ENCODE measurements around the gene SNX9.
"Not testable (repeated sequence)": the region's sequence is repeated elsewhere in the genome, so short reads cannot be mapped to it uniquely, and the experiment has no call there.

Gene SNX9

DNA sequence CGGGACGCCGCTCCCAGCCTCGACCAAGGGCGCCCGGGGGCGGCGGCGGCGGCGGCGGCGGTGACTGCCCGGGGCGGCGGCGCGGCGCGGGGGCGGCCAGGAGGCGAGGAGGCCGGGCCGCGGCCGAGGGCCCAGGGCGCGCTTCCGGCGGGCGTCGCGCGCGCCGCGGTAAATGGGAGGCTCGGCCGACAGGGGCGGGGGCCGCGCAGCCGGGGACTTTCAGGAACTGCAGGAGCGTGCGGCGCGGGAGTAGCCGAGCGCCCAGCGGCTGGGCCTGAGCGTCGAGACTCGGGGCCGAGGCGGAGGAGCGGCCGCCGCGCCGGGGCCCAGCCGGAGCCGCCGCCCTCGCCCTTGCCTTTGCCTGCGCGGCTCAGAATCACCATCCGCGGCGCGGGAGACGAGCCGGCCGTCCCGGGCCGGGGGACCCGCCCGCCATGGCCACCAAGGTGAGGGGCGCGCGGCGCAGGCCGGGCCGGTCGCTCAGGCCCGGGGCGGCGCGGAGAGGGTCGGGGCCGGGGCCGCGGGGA lies at the start of gene SNX9:
Gene SNX9 (plus strand): TSS at position 246 of the 527 bp plus-strand sequence. CDS start 189 bp downstream, at position 435.
- DNase-seq = no peak

DNA sequence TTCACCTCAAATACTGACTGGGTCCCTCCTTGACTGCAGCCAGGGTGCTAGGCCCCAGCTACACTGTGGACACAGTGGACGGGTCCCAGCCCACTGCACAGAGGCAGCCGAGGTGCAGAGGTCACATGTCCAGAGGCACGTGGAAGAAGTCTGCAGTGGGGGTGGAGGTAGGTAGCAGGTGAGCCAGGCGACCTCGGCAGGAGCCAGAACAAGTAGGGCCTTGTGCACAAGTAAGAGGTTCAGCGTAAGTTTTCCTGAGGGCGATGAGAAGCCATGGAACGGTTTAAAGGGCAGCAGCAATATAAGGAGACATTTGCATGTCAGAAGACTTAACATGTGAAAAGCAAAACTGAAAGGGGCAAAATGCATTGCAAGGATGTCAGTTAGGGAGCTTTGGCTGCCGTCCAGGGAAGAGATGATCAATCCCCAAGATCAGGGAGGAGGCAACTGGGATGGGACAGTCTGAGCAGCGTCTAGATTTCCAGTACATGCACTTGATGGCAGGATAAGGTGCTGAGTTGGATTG lies 49.7 kb upstream of the SNX9 start:
- no peak for DNase-seq

DNA sequence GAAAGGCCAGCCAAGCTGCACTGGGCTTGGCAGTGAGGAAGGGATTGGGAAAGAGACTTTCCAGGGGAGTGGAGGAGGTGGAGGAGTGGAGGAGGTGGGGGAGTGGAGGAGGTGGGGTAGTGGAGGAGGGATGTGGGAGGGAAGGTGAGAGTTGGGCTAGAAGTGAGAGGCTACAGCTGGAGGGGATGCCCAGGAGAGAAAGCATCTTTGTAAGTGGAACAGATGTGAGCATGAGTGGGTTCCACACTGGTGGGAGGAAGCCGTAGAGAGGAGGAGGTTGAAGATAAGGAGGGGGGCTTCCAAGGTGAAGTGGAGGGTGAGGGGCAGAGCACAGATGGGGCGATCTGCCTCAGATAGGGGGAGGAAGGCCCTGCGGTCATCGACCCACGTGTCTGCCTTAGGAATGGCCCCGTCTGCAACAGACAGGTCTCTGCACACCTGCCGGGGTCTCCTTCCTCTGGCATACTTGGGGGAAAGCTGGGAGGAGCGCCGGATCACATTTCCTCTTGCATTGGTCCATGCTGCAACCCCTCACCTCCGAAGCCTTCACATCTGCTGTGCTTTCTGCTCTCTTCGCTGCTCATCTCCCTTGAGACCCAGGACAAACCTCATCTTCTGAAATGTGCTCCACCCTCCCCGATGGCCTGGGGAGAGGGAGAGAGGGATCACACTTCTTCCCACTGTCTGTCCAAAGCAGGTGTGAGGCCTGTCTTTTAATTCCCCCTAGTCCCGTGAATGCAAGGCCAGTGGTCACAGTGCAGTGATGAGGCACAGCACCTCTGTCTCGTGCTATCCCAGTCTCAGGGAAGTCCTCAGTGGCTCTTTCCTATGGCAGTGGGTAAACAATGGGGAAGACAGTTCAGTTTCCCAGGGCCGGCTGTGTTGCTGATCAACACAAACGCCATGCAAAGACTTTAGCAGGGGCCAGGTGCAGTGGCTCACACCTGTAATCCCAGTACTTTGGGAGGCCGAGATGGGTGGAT lies 48.6 kb upstream of the SNX9 start:
- DNase-seq = no peak

DNA sequence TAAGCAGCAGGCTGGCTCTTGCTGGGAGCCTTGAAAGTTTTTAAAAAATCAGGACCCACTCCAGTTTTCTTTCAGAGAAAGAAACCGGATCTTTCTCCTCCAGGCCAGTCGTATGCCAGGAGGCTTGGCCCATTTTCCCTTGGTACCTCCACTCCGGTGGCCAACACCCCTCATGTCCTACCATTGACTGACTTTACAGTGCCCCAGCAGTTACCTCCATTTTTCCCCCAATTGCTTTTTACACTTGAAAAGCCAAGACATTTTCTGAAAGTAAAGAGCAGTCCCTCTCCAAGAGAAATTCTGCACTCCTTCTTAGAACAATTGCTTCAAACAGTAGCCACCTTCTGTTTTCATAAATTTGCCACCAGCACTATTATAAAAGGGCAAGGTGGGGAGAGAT lies 47.7 kb upstream of the SNX9 start:
- DNase-seq = no peak

DNA sequence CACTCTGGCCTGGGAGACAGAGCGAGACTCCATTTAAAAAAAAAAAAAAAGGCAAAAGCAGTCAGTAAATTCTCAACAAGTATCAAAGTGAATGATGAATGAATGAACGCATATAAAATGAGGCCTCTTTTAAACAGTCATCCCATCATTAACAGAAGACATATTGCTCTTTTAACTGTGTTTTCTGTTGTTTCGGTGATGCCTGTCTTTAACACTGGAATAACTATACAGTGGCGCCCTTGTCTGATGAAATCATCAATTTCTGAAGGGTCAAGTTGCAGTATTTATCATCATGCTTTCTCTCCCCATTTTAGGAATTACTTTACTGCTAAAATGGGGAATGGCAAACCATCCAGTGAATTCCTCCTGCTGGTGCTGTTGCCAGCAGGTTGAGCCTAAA lies 45.7 kb upstream of the SNX9 start:
- DNase-seq = no peak

DNA sequence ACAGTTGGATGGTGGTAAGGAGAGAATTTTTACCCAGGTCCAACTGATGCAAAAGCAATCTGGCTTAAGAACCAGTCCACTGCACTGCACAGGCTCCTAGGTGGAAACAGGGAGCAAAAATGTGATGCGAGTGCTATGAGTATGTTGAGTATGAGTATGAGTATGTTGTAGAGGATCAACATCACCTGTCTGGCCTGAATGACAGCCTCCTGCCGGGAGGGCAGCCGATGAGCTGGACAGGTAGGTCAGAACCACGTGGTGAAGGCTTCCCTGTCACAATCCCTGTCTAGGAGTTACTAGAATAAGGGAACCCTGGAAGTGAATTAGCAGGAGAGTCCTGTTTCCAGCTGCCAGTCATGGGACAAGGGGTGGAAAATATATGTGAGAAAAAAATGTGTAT lies 44.3 kb upstream of the SNX9 start:
- no peak for DNase-seq

DNA sequence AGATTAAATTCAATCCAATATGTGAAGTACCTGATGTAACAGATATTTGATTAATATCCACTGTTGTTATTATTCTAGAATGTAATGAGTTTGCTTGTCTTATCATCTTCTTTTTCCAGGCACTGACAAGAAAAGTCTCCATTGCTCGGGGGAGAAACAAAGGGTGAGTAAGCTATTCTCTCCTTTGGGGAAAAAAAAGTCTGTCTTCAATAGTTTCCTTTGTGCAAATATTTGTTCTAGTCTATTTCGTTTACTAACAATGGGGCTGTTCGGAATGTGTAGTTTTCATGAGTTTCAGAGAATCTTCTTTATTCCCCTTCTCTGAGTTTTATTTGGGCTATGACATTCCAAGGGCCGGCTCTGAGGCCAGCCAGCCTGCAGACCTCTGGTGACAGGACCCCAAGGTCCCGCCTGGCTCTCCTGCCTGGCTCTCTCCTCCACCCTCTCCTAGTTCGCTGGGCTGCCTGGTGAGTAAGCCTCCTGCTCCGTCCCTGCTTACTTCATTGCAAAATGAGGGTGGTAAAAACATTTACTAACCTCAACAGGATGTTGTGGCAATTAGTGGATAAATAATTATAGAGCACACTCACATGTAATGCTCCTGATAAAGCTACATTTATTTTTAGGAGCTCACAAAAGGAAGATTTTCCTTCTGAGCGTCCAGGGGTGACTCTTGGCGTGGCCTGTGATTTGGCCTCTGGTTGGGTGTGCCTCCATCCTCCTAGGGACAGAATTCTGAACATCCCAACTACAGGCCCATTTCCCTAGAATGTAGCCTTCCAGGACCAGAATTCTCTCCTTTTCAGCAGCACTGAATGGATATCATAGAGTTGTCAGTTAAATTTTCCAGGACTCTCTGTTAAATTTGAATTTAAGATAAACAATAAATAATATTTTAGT lies 43.1 kb upstream of the SNX9 start:
- no peak for DNase-seq

DNA sequence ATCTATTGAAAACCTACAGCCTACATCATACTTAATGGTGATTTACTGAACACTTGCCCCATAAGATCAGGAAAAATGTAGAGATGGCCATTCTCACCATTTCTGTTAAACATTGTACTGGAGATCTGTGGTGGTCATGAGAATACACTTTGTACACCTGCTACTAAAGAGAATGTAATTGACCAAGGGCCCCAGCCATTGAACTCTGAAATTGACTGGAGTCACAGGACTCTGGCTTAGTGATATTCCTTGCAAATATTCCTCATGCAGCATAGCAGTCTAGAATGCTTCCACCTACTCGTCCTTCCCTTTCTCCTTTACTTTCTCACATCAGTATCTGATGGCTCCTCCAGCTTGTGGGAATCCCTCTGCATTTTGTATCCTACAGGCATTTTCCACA lies 37.4 kb upstream of the SNX9 start:
- DNase-seq = no peak

DNA sequence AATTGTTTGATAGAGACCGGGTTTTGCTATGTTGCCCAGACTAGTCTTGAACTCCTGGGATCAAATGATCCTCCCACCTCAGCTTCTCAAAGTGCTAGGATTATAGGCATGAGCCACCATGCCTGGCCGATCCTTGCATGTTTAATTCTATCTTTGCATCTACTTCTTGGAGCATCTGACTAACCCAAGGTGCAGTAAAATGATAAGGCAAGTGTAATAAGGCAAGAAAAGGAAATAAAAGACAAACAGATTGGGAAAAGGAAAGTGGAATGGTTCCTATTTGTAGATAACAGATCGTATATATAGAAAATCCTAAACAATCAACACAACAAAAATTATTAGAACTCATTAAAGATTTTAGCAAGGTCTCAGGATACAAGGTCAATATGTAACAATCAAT lies 36.8 kb upstream of the SNX9 start:
- DNase-seq = no peak

DNA sequence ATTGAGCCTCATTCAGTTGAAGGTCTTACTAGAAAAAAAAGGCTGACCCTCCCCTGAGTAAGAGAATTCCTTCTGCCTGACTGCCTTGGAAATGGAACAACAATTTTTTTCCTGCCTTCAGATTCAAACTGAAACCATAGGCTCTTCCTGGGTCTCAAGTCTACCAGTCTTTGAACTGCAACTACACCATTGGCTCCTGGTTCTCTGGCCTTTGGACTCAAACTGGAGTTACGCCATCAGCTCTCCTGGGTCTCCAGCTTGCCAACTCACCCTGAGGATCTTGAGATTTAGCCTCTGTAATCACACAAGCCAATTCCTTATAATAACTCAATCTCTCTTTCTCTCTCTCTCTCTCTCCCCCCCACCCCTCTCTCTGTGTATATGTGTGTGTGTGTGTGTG lies 36.0 kb upstream of the SNX9 start:
- DNase-seq = no peak

DNA sequence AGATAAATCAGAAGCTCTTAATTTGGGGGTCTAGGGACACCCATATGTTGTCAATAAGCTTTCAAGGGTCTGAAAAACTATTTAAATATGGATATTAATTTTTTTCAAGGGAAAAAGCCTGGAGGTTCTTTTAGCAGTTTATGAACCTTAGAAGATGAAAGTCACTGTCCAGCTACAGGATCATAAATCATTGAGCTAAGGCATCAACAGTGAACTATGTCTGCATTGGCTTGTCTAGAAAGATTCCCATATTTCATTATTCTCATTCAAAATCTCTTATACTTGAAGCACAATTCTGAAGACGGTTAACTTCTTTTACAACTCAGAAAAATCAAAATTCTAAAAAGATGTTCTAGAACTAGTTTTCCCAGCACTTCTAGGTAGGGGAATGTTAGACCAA lies 34.9 kb upstream of the SNX9 start:
- DNase-seq = no peak

DNA sequence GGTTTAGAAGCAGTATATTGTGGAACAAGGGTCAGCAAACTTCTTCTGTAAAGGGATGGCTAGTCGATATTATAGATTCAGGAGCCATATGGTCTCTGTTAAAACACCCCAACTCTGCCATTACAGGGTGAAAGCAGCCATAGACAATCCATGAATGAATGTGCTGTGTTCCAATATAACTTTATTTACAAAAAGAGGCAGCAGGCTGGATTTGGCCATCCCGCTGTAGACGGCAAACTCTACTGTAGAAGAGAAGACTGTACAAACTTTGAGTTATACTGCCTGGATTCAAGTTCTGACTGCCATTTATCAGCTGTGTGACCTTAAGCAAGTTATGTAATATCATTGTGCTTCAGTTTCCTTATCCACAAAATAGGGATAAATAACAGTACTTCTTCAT lies 33.7 kb upstream of the SNX9 start:
- no peak for DNase-seq

DNA sequence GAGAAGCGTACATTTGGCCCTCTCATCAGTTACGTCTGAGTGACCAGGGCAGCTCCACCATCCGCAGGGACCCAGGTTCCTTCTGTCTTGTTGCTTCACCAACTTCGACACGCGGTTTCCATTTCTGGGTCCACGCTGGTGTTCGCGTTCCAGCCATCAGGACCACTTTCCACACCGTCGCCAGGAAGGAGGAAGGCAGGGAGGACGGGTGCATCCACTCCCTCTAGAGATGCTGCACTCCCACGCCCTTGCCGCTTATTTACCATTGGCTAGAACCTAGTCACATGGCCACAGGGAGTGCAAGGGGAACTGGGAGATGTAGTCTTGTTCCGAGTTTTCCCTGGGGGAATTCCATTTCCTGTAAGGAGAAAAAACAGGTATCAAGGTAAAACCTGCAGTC lies 33.2 kb upstream of the SNX9 start:
- no peak for DNase-seq

DNA sequence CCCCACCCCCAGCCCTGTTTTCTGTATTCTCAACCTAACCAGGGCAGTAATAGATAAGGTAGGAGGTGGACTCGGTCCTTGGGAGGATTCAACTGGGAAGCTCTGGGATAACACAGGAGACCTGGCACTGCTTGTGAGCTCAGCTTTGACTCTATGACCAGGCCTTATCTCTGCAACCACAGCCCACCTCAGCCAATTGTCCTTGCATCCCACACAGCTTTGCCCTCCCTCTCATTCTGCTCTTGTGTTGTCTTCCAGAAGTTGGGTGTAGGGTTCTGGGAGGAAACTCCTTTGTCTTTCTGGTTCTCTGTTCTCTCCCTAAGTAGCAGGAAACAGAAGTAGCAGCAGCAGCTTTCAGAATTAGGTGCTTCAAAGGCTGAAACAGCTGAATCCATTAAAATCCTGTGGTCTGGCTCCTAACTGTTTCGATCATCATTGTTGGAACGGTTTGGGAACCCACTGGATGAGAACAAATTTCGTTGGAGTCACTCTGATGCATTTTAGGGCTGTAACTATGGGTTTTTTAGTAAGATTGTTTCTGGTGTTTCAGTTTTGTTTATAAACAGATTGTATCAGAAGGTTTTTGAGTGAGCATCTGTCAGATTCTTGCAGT lies 32.4 kb upstream of the SNX9 start:
- no peak for DNase-seq

DNA sequence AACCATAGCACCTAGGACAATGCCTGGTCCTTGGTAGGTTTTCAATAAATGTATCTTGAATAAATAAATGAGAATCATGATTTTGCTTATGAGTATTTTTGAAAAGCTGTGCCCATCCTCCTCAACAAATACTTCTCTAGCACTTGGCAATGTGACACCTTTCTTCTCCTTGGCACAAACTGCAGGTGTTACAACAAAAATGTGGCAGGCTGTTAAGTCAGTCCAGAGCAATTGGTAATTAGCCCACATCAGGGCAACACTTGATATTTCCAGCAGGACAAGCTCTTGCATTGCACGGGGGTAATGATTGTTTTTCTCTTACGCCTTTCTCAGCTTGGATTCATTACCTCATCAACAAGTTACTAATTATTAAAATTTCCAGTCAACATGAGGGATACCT lies 31.6 kb upstream of the SNX9 start:
- DNase-seq = no peak

DNA sequence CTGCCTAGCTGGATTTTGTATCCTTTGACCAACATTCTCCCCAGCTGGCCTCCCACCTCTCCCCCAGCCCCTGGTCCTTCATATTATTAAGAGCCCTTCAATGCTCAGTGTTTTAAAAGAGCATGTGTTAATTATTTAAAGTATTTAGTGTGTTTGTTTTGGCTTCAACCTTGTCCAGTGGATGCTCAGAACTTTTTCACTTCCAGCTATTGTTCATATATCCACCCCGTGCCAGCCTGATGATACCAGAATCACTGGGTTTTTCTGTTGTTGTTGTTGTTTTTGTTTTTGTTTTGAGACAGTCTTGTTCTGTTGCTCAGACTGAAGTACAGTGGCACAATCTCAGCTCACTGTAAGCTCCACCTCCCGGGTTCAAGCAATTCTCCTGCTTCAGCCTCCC lies 30.4 kb upstream of the SNX9 start:
- no peak for DNase-seq

DNA sequence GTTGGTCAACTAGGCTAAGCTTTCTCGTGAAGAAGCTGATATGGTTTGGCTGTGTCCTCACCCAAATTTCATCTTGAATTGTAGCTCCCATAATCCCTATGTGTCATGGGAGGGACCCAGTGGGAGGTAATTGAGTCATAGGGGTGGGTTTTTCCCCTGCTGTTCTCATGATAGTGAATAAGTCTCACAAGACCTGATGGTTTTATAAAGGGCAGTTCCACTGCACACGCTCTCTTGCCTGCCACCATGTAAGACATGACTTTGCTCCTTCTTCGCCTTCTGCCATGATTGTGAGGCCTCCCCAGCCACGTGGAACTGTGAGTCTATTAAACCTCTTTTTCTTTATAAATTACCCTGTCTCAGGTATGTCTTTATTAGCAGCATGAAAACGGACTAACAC lies 29.0 kb upstream of the SNX9 start:
- not testable (repeated sequence) for DNase-seq

DNA sequence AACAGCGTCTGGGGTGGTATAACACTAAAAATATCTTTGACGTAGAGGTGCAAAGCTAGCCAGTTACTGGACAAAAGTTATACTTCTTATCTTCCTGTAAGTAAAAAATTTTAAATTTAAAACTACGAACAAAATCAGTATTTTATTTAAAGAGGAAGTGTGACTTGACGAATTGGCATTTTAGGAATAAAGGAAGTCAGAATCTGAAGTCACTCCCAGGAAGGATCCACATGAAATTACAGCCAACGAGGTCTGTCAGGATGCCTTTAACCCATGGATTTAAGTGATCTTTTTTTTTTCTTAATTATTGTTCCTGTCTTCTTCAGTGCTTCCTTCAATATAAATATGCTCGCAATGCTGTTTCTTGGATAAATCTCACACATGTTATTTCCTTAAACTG lies 27.2 kb upstream of the SNX9 start:
- DNase-seq = no peak

DNA sequence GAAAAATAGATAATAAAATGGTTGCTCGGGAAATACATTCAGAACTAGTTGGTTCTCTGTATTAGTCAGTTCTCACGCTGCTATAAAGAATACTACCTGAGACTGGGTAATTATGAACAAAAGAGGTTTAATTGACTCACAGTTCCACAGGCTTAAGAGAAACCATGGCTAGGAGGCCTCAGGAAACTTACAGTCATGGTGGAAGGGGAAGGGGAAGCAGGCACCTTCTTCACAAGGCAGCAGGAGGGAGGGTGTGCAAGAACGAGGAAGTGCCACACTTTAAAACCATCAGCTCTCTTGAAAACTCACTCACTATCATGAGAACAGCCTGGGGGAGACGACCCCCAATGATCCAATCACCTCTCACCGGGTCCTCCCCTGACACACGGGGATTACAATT lies 24.2 kb upstream of the SNX9 start:
- DNase-seq = no peak

DNA sequence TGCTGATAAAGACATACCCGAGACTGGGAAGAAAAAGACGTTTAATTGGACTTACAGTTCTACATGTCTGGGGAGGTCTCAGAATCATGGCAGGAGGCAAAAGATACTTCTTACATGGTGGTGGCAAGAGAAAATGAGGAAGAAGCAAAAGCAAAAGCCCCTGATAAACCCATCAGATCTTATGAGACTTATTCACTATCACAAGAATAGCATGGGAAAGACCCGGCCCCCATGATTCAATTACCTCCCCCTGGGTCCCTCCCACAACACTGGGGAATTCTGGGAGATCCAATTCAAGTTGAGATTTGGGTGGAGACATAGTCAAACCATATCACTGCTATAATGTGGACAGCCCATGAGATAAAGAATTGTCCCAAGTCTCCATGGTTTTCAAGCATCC lies 23.5 kb upstream of the SNX9 start:
- DNase-seq = not testable (repeated sequence)

DNA sequence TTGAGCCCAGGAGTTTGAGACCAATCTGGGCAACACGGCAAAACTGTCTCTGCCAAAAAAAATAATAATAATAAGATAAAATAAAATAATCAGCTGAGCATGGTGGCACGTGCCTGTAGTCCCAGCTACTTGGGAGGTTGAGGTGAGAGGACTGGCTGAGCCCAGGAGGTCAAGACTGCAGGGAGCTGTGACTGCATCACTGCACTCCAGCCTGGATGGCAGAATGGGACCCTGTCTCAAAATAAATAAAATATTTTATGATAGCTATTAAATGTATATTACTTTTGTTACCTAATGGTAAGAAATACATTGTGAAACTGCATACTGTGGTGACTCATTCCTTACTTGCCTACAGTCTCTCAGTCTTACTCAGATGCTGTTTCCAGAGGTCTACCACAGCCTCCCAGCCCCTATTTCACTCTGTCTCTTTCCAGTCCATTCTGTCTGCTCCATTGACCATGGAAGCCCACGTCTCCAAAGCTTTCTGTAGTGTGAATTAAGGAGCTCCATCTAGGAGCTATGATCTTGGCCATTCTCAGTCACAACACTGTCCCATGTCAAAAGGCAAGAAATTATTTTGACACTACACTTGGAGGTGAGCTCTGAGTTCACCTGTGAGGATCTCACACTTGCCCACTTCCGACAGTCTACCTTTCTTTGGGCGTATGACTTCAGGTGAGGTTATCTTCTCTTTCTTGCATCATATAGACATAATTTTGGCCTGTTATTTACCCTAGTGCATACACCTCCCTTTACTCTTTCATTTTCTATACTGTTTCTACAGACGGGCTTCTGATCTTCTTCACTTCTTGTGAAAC lies 22.4 kb upstream of the SNX9 start:
- no peak for DNase-seq
